ENCODE results near the gene PLAC1.

PLAC1 gene

DNA sequence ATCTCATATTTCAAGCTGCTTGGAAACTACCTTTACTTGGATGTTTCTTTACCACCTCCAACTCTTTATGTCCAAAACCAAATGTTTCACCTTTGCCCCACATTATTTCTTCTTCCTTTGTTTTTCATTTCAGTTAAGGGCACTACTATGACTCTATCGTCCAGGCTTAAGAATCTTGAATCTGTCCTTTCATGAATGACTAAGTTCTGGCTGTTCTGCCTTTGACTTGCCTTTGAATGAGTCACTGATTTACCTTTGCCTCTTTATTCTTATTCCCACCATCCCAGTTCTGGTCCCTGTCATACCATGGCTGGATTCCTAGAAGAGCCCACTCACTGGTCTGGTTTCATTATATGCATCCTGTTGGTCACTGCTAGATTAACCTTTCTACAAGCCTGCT lies 30.6 kb upstream of the PLAC1 start:
- H3K36me3 ChIP-seq (replicated peaks; ENCODE audit: low read depth, low read length), result peaks cover 3% of the 10 kb centered on the region
- H3K4me2 ChIP-seq (ENCODE audit: low read length), result no peak overlapping the region; the same call in 1 of the 2 replicates
- no peaks in the 10 kb centered on the region for H3K27me3 ChIP-seq (ENCODE audit: low read depth, low read length)
- H4K20me1 ChIP-seq (ENCODE audit: insufficient read depth, low read length), result no peaks in the 10 kb centered on the region
- no peak overlapping the region for H2AFZ ChIP-seq (ENCODE audit: low read depth, low read length)
- no peak overlapping the region for H3K9ac ChIP-seq (ENCODE audit: low read length)
- H3K9me3 ChIP-seq (ENCODE audit: insufficient read depth, low read length), result no peaks in the 10 kb centered on the region
- no peak overlapping the region for H3K4me3 ChIP-seq (ENCODE audit: low read length)
- H3K4me1 ChIP-seq (ENCODE audit: low read length), result peaks cover 71% of the 10 kb centered on the region
- H3K79me2 ChIP-seq (ENCODE audit: low read length), result no peaks in the 10 kb centered on the region
- no peak for TF ChIP-seq EZH2phosphoT487 (IDR thresholded peaks at IDR 0.05; ENCODE audit: low read depth)
- TF ChIP-seq CTCF (IDR thresholded peaks at IDR 0.05; ENCODE audit: low read depth, low read length), result no peak
- 0 out of 2 replicates have a peak overlapping the region, but pooled peaks have one; percentile 82 for H3K27ac ChIP-seq (ENCODE audit: low read length)

DNA sequence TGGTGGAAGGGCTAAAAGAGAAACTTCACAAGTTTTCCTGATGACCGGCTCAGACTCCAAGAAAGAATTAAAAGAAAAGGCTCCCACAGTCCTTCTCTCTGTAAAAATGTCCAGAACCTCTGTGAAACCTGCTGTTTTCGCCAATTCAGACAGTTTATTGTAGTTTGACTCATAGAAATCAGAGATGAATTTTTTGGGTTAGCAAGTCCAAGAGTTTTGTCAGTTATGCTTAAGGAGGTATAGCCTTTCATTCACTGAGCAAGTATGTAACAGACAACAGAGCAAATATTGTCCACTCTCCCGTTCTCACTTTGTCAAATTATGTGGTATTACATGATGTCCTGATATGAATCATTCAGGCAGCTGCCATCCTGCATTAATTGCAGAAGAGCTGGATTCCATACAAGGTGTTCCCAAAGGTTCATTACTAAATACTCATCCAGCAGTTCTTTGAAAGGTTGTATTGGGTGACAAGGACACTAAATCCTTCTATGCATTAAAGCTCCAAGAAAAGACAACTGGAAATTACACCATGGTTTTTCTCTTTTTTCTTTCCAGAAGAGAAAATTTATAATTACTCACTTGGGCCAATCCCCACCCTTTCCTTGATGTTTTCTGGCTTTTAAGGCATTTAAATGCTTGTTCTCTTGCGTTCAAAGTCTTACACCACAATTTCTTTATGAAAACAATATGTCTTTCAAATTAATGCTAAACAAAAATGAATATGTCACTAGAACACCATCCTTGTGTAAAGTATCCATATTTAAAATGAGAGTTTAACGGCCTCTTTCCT lies 30.0 kb upstream of the PLAC1 start:
- no peak for TF ChIP-seq EZH2phosphoT487 (IDR thresholded peaks at IDR 0.05; ENCODE audit: low read depth)
- peaks cover 3% of the 10 kb centered on the region for H3K36me3 ChIP-seq (replicated peaks; ENCODE audit: low read depth, low read length)
- no peaks in the 10 kb centered on the region for H3K79me2 ChIP-seq (ENCODE audit: low read length)
- peak overlapping the region; percentile 58; the same call in 1 of the 2 replicates for H3K9ac ChIP-seq (ENCODE audit: low read length)
- H3K9me3 ChIP-seq (ENCODE audit: insufficient read depth, low read length), result no peaks in the 10 kb centered on the region
- H3K4me1 ChIP-seq (ENCODE audit: low read length), result peaks cover 71% of the 10 kb centered on the region
- peak overlapping the region; percentile 50 for H3K4me3 ChIP-seq (ENCODE audit: low read length)
- peak overlapping the region; percentile 82 for H3K27ac ChIP-seq (ENCODE audit: low read length)
- H3K4me2 ChIP-seq (ENCODE audit: low read length), result peak overlapping the region; percentile 87
- no peaks in the 10 kb centered on the region for H3K27me3 ChIP-seq (ENCODE audit: low read depth, low read length)
- 0 out of 2 replicates have a peak overlapping the region, but pooled peaks have one; percentile 30 for H2AFZ ChIP-seq (ENCODE audit: low read depth, low read length)
- H4K20me1 ChIP-seq (ENCODE audit: insufficient read depth, low read length), result no peaks in the 10 kb centered on the region

DNA sequence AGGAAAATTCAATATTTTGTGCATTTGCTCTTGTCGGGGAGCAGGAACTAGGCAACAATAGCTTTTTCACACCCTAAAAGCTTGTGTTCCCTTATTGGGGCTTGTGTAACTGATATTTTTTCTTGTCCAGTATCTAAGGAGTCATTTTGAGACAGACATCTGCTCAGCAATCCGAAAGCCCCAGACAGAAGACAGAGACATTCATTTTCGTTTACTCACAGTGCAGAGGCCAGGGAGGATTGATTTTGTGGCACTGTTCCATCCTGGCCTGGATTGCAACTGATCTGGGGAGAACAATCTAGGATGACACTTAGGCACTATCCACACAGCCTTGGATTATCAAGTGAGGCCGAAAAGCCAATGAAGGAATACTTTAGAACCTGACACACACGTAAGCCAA lies 27.4 kb upstream of the PLAC1 start:
- Histone ChIP-seq H3K4me1 (ENCODE audit: low read length) (peaks cover 54% of the 10 kb centered on the region), H3K27ac (ENCODE audit: low read length) (peak overlapping the region; percentile 64), H3K27me3 (ENCODE audit: low read depth, low read length) (no peaks in the 10 kb centered on the region), H3K9ac (ENCODE audit: low read length) (no peak overlapping the region), H3K4me2 (ENCODE audit: low read length) (peak overlapping the region; percentile 58), H3K36me3 (replicated peaks; ENCODE audit: low read depth, low read length) (peaks cover 3% of the 10 kb centered on the region), H4K20me1 (ENCODE audit: insufficient read depth, low read length) (no peaks in the 10 kb centered on the region), H2AFZ (ENCODE audit: low read depth, low read length) (0 out of 2 replicates have a peak overlapping the region, but pooled peaks have one; percentile 23), H3K4me3 (ENCODE audit: low read length) (no peak overlapping the region), H3K79me2 (ENCODE audit: low read length) (no peaks in the 10 kb centered on the region), H3K9me3 (ENCODE audit: insufficient read depth, low read length) (no peaks in the 10 kb centered on the region)
- TF ChIP-seq CTCF (IDR thresholded peaks at IDR 0.05; ENCODE audit: low read depth, low read length) (no peak), EZH2phosphoT487 (IDR thresholded peaks at IDR 0.05; ENCODE audit: low read depth) (no peak)

GRCh38 chrX:134684956-134685355 lies 26.7 kb upstream of the PLAC1 start:
- H3K79me2 ChIP-seq (ENCODE audit: low read length), result no peaks in the 10 kb centered on the region
- peaks cover 3% of the 10 kb centered on the region for H3K36me3 ChIP-seq (replicated peaks; ENCODE audit: low read depth, low read length)
- H3K9me3 ChIP-seq (ENCODE audit: insufficient read depth, low read length), result no peaks in the 10 kb centered on the region
- no peaks in the 10 kb centered on the region for H3K27me3 ChIP-seq (ENCODE audit: low read depth, low read length)
- H3K9ac ChIP-seq (ENCODE audit: low read length), result no peak overlapping the region
- H4K20me1 ChIP-seq (ENCODE audit: insufficient read depth, low read length), result no peaks in the 10 kb centered on the region
- no peak for TF ChIP-seq EZH2phosphoT487 (IDR thresholded peaks at IDR 0.05; ENCODE audit: low read depth)
- TF ChIP-seq CTCF (IDR thresholded peaks at IDR 0.05; ENCODE audit: low read depth, low read length), result no peak
- no peak overlapping the region for H2AFZ ChIP-seq (ENCODE audit: low read depth, low read length)
- H3K4me3 ChIP-seq (ENCODE audit: low read length), result no peak overlapping the region
- peaks cover 55% of the 10 kb centered on the region for H3K4me1 ChIP-seq (ENCODE audit: low read length)
- H3K27ac ChIP-seq (ENCODE audit: low read length), result peak overlapping the region; percentile 64
- H3K4me2 ChIP-seq (ENCODE audit: low read length), result peak overlapping the region; percentile 58; the same call in 1 of the 2 replicates

Data from OCI-LY3 (cell line).